Measurements from ENCODE around the gene S100B. TPM values are rescaled to one million over a fixed set of nuclear protein-coding genes. Genes with fewer than 3 reads are reported as not detected.

The S100B gene
- total and polyA plus RNA-seq, 9 of the 15 experiments (the other 6 are each of a cell fraction or from before 2014, with no cell fraction given), result not detected

DNA sequence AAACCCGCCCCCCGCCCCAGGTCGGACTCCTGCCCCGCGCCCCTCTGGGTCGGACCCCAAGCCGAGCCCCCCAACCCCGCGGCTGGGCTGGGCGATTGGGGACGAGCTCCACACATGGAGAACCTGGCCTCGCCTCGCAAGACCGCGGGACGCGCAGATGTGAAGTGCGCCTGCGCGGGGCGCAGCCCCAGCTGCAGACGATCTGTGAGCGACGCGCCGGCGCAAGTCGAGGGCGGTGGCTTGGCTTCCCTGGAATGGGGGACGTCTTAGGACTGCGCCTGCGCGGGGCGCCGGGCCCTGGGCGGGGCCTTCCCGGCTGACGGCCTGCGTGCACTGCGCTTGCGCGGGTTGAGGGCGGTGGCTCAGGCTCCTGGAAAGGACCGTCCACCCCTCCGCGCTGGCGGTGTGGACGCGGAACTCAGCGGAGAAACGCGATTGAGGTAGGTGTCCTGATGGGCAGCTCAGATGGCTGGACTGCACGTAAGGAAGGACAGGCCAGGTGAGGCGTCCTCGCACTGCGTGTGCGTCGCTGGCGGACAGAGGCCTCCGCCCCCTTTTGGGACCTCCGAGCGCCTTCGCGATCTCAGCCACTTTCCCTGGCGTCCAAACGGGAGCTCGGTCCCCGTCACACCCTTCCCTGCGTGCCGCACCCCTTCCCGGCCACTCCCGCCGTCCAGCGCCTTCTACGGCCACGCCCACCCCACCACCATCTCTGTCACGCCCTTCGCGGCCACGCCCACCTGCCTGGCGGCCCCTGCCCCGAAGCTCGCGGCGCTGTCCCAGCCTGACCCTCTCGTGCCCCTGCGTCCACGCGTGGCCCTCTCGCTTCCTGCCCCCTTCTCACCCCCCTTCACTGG lies 30.7 kb upstream of the S100B start, which contains the start of gene PRMT2 (continued):
- TF ChIP-seq ZNF561 (CRISPR knock-in tag; conservative IDR thresholded peaks at IDR 0.05) (no peak), PHF21A (IDR thresholded peaks at IDR 0.05; ENCODE audit: borderline replicate concordance, low read depth) (no peak), ZBED1 (IDR thresholded peaks at IDR 0.05) (no peak), HCFC1 (IDR thresholded peaks at IDR 0.05; ENCODE audit: low read depth, low read length) (peak; percentile 15; the same call in 1 of the 2 replicates), FOXM1 (IDR thresholded peaks at IDR 0.05; ENCODE audit: low read depth) (no peak), FOXM1 (CRISPR knock-in tag; IDR thresholded peaks at IDR 0.05; ENCODE audit: low read depth) (no peak; the same call in none of the 2 replicates), ZNF444 (CRISPR knock-in tag; IDR thresholded peaks at IDR 0.05) (no peak), RCOR1 (IDR thresholded peaks at IDR 0.05; ENCODE audit: borderline replicate concordance in 1 of 2, low read depth in 2 of 2, low read length in 2 of 2) (peak in 1 of 2 experiments; percentile 27; a peak in 2 of 4 replicates), PCBP1 (IDR thresholded peaks at IDR 0.05; ENCODE audit: low read depth, low read length, poor library complexity, severe bottlenecking) (peak; percentile 61), SMARCA4 (IDR thresholded peaks at IDR 0.05) (0 out of 2 replicates have a peak, but pooled peaks have one; percentile 71), ZNF699 (CRISPR knock-in tag; IDR thresholded peaks at IDR 0.05; ENCODE audit: insufficient replicate concordance) (no peak), HNRNPLL (IDR thresholded peaks at IDR 0.05; ENCODE audit: low read depth, low read length, poor library complexity, severe bottlenecking) (peak; percentile 81), U2AF1 (optimal IDR thresholded peaks at IDR 0.05; ENCODE audit: low read depth, low read length) (peak; percentile 72), SIN3A (IDR thresholded peaks at IDR 0.05; ENCODE audit: borderline replicate concordance in 2 of 2, control insufficient read depth in 1 of 2, low read depth in 2 of 2, low read length in 2 of 2) (peak; percentile 86 to 96; a peak in 3 of 4 replicates), PHB2 (IDR thresholded peaks at IDR 0.05; ENCODE audit: low read depth) (no peak; the same call in 1 of the 2 replicates), ZBTB1 (CRISPR knock-in tag; IDR thresholded peaks at IDR 0.05; ENCODE audit: borderline replicate concordance, low read depth) (no peak; the same call in 1 of the 2 replicates)
- TF ChIP-seq, protein P1, sequence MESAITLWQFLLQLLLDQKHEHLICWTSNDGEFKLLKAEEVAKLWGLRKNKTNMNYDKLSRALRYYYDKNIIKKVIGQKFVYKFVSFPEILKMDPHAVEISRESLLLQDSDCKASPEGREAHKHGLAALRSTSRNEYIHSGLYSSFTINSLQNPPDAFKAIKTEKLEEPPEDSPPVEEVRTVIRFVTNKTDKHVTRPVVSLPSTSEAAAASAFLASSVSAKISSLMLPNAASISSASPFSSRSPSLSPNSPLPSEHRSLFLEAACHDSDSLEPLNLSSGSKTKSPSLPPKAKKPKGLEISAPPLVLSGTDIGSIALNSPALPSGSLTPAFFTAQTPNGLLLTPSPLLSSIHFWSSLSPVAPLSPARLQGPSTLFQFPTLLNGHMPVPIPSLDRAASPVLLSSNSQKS (CRISPR knock-in tag; IDR thresholded peaks at IDR 0.05), result no peak
- TF ChIP-seq, protein P2, sequence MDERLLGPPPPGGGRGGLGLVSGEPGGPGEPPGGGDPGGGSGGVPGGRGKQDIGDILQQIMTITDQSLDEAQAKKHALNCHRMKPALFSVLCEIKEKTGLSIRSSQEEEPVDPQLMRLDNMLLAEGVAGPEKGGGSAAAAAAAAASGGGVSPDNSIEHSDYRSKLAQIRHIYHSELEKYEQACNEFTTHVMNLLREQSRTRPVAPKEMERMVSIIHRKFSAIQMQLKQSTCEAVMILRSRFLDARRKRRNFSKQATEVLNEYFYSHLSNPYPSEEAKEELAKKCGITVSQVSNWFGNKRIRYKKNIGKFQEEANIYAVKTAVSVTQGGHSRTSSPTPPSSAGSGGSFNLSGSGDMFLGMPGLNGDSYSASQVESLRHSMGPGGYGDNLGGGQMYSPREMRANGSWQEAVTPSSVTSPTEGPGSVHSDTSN (CRISPR knock-in tag; IDR thresholded peaks at IDR 0.05; ENCODE audit: low read depth), result no peak
- TF ChIP-seq, protein P2 (tag; conservative IDR thresholded peaks at IDR 0.05; ENCODE audit: low read depth), result no peak
- TF ChIP-seq, protein P3, sequence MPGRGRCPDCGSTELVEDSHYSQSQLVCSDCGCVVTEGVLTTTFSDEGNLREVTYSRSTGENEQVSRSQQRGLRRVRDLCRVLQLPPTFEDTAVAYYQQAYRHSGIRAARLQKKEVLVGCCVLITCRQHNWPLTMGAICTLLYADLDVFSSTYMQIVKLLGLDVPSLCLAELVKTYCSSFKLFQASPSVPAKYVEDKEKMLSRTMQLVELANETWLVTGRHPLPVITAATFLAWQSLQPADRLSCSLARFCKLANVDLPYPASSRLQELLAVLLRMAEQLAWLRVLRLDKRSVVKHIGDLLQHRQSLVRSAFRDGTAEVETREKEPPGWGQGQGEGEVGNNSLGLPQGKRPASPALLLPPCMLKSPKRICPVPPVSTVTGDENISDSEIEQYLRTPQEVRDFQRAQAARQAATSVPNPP (IDR thresholded peaks at IDR 0.05; ENCODE audit: borderline replicate concordance, insufficient read depth, insufficient read length), result no peak
- TF ChIP-seq, protein P4, sequence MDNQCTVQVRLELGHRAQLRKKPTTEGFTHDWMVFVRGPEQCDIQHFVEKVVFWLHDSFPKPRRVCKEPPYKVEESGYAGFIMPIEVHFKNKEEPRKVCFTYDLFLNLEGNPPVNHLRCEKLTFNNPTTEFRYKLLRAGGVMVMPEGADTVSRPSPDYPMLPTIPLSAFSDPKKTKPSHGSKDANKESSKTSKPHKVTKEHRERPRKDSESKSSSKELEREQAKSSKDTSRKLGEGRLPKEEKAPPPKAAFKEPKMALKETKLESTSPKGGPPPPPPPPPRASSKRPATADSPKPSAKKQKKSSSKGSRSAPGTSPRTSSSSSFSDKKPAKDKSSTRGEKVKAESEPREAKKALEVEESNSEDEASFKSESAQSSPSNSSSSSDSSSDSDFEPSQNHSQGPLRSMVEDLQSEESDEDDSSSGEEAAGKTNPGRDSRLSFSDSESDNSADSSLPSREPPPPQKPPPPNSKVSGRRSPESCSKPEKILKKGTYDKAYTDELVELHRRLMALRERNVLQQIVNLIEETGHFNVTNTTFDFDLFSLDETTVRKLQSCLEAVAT (IDR thresholded peaks at IDR 0.05), result peak in 1 of 2 experiments; percentile 37; a peak in 1 of 4 replicates

Data from K562 (cell line).